NCI-H446 (cell line): ENCODE results near the gene WDR77.

Experiments
- DNase-seq, 2 experiments: peaks; one replicate each; lab custom pipeline; 2025; lab: John Stamatoyannopoulos, UW

WDR77 gene

GRCh38 chr1:111436726-111437125 is 12.3 kb downstream of the WDR77 start:
- no peak for DNase-seq

GRCh38 chr1:111424281-111424680 is 24.8 kb downstream of the WDR77 start:
- no peak for DNase-seq

GRCh38 chr1:111422546-111423391 is 26.3 kb downstream of the WDR77 start:
- no peak for DNase-seq

DNA sequence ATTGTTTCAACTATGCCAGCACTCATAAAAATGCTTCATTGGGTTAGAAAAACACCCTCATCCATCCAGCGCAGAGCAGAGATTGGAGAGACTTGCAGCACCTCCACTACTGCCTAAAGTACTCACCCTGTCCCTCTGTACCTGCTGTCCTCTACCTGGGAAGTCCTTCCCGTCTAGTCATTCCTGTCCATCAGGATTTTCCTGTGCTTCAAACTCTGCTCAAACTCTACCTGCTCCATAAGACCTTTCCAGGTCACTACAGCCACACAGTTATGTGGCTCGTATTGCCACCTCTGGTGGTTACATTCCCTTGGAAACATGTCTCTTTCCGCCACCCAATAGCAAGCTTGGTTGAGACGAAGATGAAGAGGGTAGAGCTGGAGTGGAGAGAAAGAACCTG is 28.7 kb downstream of the WDR77 start:
- DNase-seq = no peak

DNA sequence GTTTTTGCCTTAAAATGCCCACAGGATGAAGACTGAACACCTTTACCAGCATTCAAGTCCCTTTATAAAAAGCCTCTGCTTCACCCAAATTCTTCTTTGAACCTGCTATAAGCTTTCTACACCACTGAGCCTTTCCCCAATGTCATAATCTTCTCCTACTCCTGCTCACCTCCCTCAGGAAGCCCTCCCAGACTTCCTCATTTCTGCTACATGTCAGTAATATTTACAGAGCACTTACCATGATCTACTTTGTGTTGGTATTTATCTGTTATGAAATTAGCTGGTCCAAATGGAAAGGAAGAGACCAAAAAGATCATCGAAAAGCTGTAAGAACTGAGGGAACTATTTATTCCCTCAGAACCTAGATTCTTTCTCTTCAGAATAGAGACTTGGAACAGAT is 30.0 kb downstream of the WDR77 start:
- no peak for DNase-seq

DNA sequence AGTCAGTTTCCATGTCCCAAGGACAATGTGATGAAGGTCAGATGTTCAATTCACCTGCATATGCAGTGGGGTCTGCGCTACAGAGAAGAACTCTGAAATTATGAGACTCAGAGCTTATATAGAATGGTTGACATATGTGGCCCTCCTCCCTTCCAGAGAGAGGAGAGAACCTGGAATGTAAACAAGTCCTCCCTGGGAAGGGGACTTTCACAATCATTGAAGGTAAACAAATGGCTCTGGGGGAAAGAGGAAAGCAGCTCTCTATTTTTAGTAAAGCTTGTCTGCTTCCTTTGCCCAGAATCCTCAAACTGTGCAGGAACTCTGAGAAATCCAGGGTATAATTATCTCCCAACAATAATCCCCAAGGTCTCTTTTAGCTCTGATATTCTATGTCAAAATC is 31.3 kb downstream of the WDR77 start:
- DNase-seq = no peak

- no peak for DNase-seq
Measured at GRCh38 chr1:111415461-111415860, 33.6 kb downstream of the WDR77 start.

DNA sequence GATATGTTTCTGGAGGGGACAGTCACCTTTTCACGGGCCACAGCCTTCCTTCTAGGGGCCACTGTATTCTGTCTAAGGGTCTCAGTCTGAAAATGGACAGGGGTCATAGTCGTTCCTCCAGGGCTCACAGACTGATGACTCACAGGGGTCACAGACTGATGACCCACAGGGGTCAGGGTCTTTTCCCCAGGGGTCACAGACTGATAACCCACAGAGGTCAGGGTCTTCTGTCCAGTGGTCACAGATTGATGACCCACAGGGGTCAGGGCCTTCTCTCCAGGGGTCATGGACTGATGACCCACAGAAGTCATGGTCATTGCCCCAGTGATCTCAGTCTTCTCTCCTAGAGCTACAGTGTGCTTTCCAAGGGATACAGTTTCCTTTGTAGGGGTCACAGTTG is 34.3 kb downstream of the WDR77 start:
- DNase-seq = no peak

DNA sequence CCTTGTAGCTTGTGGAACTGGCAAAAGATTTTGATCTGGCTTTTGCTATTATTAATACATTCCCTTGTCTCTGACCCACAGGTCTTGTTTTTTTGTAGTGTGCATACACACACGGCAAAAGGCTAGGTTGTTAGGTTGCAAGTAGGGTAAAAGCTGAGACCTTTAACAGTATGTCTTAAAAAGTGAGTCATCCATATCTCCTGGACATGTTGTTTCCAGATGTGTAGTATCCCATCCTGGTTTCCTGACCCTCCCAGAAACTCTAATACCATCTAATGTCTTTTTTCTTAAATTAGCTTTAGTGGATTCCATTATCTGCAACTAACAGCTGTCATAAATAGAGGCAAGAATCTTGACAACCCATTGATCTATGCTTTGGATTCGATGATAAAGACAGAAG is 36.2 kb downstream of the WDR77 start:
- no peak for DNase-seq

DNA sequence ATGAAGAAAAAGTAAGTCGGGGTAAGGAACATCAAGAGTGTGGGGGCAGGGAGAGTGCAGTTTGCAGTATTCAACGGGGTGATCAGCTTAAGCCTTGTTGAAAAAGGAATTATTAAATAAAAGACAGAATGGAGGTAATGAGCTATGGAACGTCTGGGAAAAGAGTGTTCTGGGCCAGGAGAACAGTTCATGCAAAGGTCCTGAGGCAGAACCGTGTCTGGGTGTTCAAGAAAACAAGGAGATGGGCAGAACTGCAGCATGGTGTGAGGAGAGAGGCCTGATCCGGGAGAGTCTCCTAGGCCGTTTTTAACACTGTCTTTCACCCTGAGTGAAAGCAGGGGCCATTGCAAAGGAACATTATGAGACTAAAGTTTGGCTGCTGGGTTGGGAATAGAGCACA is 41.8 kb downstream of the WDR77 start:
- no peak for DNase-seq

- no peak for DNase-seq
Measured at GRCh38 chr1:111406321-111406768, 42.7 kb downstream of the WDR77 start.

- DNase-seq = no peak
Measured at GRCh38 chr1:111404588-111404987, 44.5 kb downstream of the WDR77 start.

DNA sequence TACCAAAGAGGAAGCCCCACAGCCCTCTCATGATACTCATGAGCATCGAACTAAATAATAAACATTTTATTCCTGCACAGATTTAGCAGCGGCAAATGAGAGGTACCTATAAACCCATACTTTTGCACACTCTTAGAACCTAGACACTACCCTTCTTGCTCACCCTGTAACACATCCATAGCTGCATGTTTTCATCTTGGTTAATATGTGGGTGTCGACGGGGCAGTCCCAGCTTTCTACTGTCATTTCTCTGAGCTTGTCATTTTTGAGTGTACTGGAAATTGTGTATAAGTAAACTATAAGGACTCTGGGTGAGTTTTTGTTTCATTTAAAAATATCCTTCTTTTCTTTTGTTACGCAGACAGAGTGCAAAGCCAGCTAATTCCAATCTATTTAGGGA is 47.0 kb downstream of the WDR77 start:
- DNase-seq = no peak

GRCh38 chr1:111399792-111400610 is 49.1 kb downstream of the WDR77 start:
- DNase-seq = peak; percentile 10 to 67

DNA sequence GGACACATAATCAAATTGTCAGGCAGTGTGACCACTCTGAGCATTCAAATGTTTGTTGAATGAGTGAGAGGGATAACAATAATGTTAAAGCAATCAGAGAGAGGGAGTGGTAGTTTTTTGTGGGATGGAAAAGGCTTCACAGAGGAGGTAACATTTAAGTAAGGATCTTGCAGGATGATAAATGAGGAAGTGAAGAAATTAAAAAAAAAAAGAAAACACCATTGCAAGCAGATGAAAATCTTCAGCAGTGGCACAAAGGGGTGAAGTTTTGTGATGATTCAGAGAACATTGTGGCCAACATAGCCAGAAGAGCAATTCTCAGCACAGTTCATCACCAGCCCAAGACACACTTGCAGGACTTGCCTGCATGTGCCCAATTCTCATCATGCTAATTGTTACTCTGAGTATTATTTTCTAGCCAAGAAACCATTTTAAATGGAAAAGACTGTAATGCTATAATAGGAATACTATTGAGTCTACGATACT is 56.6 kb downstream of the WDR77 start:
- DNase-seq = no peak

DNA sequence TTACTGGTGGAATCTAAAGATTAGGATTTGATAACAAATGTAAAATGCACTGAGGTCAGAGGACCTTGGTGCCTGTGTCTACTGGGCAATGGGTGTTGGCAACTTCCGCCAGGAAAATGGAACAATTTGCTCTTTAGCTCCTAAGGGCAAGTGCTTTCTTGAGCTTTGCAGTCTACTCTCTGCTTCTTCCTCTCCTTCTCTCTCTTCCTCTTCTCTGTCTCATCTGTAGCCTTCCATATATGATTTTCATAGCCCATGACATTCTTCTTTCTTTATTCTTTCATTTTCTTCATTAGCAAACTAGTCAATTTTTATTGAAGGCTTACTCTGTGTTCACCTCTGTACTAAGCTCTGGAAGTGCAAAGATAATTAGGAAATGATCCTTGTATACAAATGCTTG is 57.0 kb downstream of the WDR77 start:
- DNase-seq = no peak
